WTC11 (cell line): Measurements from ENCODE around the gene ARHGAP18. TPM values are rescaled to one million over a fixed set of nuclear protein-coding genes. Genes with fewer than 3 reads are reported as not detected.

Source experiments
- ATAC-seq: fragments of 200-7000 bp; cut with Tn5 transposase; 2 replicates; pipeline ENCODE4 v1.10.0; 2021; ENCODE audit warnings: mild to moderate bottlenecking, moderate library complexity
- CTCF ChIA-PET: fragments of 300-600 bp; sonication (Branson Sonifier 250); formaldehyde crosslinking; loops from one replicate; lab custom pipeline; 2021; ENCODE audit warnings: antibody characterized with exemption; lab: Charles Lee
- POLR2A ChIA-PET: fragments of 350-600 bp; sonication (Branson Sonifier 250); formaldehyde crosslinking; loops from one replicate; lab custom pipeline; 2021; ENCODE audit warnings: antibody characterized with exemption; lab: Charles Lee
- DNase-seq: peaks from one replicate; pipeline ENCODE4 v3.0.0; 2021; ENCODE audit warnings: low spot score
- H3K27ac Mint-ChIP-seq: 2 replicates; pipeline ENCODE4 v1.8.0; 2021; ENCODE audit warnings: mixed read lengths
- H3K27me3 Mint-ChIP-seq: 2 replicates; pipeline ENCODE4 v1.8.0; 2021; ENCODE audit warnings: low read depth, mild to moderate bottlenecking, moderate library complexity, mixed read lengths
- H3K36me3 Mint-ChIP-seq: 2 replicates; pipeline ENCODE4 v1.8.0; 2021; ENCODE audit warnings: mixed read lengths
- H3K4me1 Mint-ChIP-seq: 2 replicates; pipeline ENCODE4 v1.8.0; 2022; ENCODE audit warnings: mixed read lengths
- H3K4me3 Mint-ChIP-seq: 2 replicates; pipeline ENCODE4 v1.8.0; 2021; ENCODE audit warnings: mild to moderate bottlenecking, moderate library complexity, mixed read lengths
- H3K9me3 Mint-ChIP-seq: 2 replicates; pipeline ENCODE4 v1.8.0; 2021; ENCODE audit warnings: mixed read lengths
- CBFB ChIP-seq: sonication (generic); formaldehyde crosslinking; IDR thresholded peaks from 2 replicates; pipeline ENCODE4 v1.8.1; 2022; ENCODE audit warnings: mild to moderate bottlenecking, low read depth, missing genetic modification reagents
- ESRRA ChIP-seq: sonication (generic); formaldehyde crosslinking; IDR thresholded peaks from 2 replicates; pipeline ENCODE4 v1.8.1; 2022; ENCODE audit warnings: mild to moderate bottlenecking, missing genetic modification reagents, borderline replicate concordance
- FOXP1 ChIP-seq: sonication (generic); formaldehyde crosslinking; IDR thresholded peaks from 2 replicates; pipeline ENCODE4 v1.8.0; 2022; ENCODE audit warnings: missing genetic modification reagents, mild to moderate bottlenecking, moderate library complexity, borderline replicate concordance
- MYBL2 ChIP-seq: sonication (generic); formaldehyde crosslinking; IDR thresholded peaks from 2 replicates; pipeline ENCODE4 v1.8.1; 2023; ENCODE audit warnings: mild to moderate bottlenecking, moderate library complexity, missing genetic modification reagents
- NFATC4 ChIP-seq: fragments of 250-450 bp; sonication (Bioruptor Pico); IDR thresholded peaks from 2 replicates; pipeline ENCODE4 v1.9.0; 2021; ENCODE audit warnings: mild to moderate bottlenecking
- NFE2L1 ChIP-seq: sonication (generic); formaldehyde crosslinking; IDR thresholded peaks from 2 replicates; pipeline ENCODE4 v1.8.1; 2023; ENCODE audit warnings: missing genetic modification reagents
- OVOL2 ChIP-seq: fragments of 250-450 bp; sonication (Bioruptor Pico); IDR thresholded peaks from 2 replicates; pipeline ENCODE4 v1.9.0; 2021; ENCODE audit warnings: mild to moderate bottlenecking, borderline replicate concordance
- TP53 ChIP-seq: sonication (generic); formaldehyde crosslinking; IDR thresholded peaks from 2 replicates; pipeline ENCODE4 v1.8.1; 2023; ENCODE audit warnings: mild to moderate bottlenecking, missing genetic modification reagents
- ZNF121 ChIP-seq: sonication (generic); formaldehyde crosslinking; IDR thresholded peaks from 2 replicates; pipeline ENCODE4 v1.8.0; 2023; ENCODE audit warnings: missing genetic modification reagents
- ZNF219 ChIP-seq: sonication (generic); formaldehyde crosslinking; IDR thresholded peaks from 2 replicates; pipeline ENCODE4 v1.8.0; 2023; ENCODE audit warnings: missing genetic modification reagents, mild to moderate bottlenecking, borderline replicate concordance
- ZNF416 ChIP-seq: fragments of 250-450 bp; sonication (Bioruptor Pico); IDR thresholded peaks from 2 replicates; pipeline ENCODE4 v1.9.0; 2021; ENCODE audit warnings: mild to moderate bottlenecking, inconsistent platforms
- ZNF423 ChIP-seq: fragments of 250-450 bp; sonication (Bioruptor Pico); IDR thresholded peaks from 2 replicates; pipeline ENCODE4 v2.1.2; 2022; ENCODE audit warnings: mild to moderate bottlenecking, moderate library complexity
- total RNA-seq: library from RNA; stranded (reverse); gene quantifications from 3 replicates; pipeline ENCODE4 v1.2.3, GENCODE V29; 2021
- TF ChIP-seq, protein P1 (sequence below): sonication (generic); formaldehyde crosslinking; IDR thresholded peaks from 2 replicates; pipeline ENCODE4 v1.8.0; 2022; ENCODE audit warnings: mild to moderate bottlenecking, missing genetic modification reagents
- TF ChIP-seq, protein P2 (sequence below): sonication (generic); formaldehyde crosslinking; IDR thresholded peaks from 2 replicates; pipeline ENCODE4 v1.8.1; 2023; ENCODE audit warnings: mild to moderate bottlenecking, missing genetic modification reagents
- TF ChIP-seq, protein P3 (sequence below): sonication (generic); formaldehyde crosslinking; conservative IDR thresholded peaks from 2 replicates; pipeline ENCODE4 v1.8.1; 2023; ENCODE audit warnings: mild to moderate bottlenecking, low read depth, missing genetic modification reagents, moderate library complexity
- TF ChIP-seq, protein P4 (sequence below): sonication (generic); formaldehyde crosslinking; IDR thresholded peaks from 2 replicates; pipeline ENCODE4 v1.8.1; 2022; ENCODE audit warnings: missing genetic modification reagents, borderline replicate concordance
- TF ChIP-seq, protein P5 (sequence below): sonication (generic); formaldehyde crosslinking; IDR thresholded peaks from 2 replicates; pipeline ENCODE4 v1.8.1; 2023; ENCODE audit warnings: mild to moderate bottlenecking, missing genetic modification reagents, moderate library complexity
- TF ChIP-seq, protein P6 (sequence below): fragments of 250-450 bp; sonication (Bioruptor Pico); IDR thresholded peaks from 2 replicates; pipeline ENCODE4 v1.9.0; 2021; ENCODE audit warnings: moderate library complexity, mild to moderate bottlenecking, inconsistent platforms, borderline replicate concordance
- TF ChIP-seq, protein P7 (sequence below): sonication (generic); formaldehyde crosslinking; IDR thresholded peaks from 2 replicates; pipeline ENCODE4 v1.8.0; 2023; ENCODE audit warnings: mild to moderate bottlenecking, missing genetic modification reagents
- TF ChIP-seq, protein P8 (sequence below): sonication (generic); formaldehyde crosslinking; IDR thresholded peaks from 2 replicates; pipeline ENCODE4 v1.8.0; 2022; ENCODE audit warnings: mild to moderate bottlenecking, missing genetic modification reagents
- TF ChIP-seq, protein P9 (sequence below): sonication (generic); formaldehyde crosslinking; IDR thresholded peaks from 2 replicates; pipeline ENCODE4 v1.8.1; 2023; ENCODE audit warnings: mild to moderate bottlenecking, missing genetic modification reagents

ARHGAP18 gene
- total RNA-seq, 1 experiment from 2014 or later, result 4.6 TPM

DNA sequence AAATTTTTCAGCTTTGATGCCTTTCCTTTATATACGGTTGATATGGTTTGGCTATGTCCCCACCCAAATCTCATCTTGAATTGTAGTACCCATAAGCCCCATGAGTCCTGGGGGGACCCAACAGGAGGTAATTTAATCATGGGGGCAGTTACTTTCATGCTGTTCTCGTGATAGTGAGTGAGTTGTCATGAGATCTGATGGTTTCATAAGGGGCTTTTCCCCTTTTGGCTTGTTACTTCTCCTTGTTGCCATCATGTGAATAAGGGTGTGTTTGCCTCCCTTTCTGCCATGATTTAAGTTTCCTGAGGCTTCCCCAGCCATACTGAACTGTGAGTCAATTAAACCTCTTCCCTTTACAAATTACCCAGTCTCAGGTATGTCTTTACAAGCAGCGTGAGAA is 66.8 kb downstream of the ARHGAP18 start (continued):
- TF ChIP-seq, protein P1, sequence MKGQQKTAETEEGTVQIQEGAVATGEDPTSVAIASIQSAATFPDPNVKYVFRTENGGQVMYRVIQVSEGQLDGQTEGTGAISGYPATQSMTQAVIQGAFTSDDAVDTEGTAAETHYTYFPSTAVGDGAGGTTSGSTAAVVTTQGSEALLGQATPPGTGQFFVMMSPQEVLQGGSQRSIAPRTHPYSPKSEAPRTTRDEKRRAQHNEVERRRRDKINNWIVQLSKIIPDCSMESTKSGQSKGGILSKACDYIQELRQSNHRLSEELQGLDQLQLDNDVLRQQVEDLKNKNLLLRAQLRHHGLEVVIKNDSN, result no peak
- TF ChIP-seq ZNF423, result no peak
- TF ChIP-seq, protein P2, sequence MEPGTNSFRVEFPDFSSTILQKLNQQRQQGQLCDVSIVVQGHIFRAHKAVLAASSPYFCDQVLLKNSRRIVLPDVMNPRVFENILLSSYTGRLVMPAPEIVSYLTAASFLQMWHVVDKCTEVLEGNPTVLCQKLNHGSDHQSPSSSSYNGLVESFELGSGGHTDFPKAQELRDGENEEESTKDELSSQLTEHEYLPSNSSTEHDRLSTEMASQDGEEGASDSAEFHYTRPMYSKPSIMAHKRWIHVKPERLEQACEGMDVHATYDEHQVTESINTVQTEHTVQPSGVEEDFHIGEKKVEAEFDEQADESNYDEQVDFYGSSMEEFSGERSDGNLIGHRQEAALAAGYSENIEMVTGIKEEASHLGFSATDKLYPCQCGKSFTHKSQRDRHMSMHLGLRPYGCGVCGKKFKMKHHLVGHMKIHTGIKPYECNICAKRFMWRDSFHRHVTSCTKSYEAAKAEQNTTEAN (CRISPR knock-in tag), result no peak
- no peak for TF ChIP-seq ZNF219 (CRISPR knock-in tag)
- TF ChIP-seq ZNF416, result no peak
- TF ChIP-seq NFATC4 (CRISPR knock-in tag), result no peak
- TF ChIP-seq, protein P3, sequence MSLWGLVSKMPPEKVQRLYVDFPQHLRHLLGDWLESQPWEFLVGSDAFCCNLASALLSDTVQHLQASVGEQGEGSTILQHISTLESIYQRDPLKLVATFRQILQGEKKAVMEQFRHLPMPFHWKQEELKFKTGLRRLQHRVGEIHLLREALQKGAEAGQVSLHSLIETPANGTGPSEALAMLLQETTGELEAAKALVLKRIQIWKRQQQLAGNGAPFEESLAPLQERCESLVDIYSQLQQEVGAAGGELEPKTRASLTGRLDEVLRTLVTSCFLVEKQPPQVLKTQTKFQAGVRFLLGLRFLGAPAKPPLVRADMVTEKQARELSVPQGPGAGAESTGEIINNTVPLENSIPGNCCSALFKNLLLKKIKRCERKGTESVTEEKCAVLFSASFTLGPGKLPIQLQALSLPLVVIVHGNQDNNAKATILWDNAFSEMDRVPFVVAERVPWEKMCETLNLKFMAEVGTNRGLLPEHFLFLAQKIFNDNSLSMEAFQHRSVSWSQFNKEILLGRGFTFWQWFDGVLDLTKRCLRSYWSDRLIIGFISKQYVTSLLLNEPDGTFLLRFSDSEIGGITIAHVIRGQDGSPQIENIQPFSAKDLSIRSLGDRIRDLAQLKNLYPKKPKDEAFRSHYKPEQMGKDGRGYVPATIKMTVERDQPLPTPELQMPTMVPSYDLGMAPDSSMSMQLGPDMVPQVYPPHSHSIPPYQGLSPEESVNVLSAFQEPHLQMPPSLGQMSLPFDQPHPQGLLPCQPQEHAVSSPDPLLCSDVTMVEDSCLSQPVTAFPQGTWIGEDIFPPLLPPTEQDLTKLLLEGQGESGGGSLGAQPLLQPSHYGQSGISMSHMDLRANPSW (CRISPR knock-in tag), result no peak
- TF ChIP-seq TP53, result no peak
- TF ChIP-seq, protein P4, sequence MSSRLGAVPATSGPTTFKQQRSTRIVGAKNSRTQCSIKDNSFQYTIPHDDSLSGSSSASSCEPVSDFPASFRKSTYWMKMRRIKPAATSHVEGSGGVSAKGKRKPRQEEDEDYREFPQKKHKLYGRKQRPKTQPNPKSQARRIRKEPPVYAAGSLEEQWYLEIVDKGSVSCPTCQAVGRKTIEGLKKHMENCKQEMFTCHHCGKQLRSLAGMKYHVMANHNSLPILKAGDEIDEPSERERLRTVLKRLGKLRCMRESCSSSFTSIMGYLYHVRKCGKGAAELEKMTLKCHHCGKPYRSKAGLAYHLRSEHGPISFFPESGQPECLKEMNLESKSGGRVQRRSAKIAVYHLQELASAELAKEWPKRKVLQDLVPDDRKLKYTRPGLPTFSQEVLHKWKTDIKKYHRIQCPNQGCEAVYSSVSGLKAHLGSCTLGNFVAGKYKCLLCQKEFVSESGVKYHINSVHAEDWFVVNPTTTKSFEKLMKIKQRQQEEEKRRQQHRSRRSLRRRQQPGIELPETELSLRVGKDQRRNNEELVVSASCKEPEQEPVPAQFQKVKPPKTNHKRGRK (CRISPR knock-in tag), result no peak
- TF ChIP-seq, protein P5, sequence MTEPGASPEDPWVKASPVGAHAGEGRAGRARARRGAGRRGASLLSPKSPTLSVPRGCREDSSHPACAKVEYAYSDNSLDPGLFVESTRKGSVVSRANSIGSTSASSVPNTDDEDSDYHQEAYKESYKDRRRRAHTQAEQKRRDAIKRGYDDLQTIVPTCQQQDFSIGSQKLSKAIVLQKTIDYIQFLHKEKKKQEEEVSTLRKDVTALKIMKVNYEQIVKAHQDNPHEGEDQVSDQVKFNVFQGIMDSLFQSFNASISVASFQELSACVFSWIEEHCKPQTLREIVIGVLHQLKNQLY, result no peak
- no peak for TF ChIP-seq CBFB (CRISPR knock-in tag)

DNA sequence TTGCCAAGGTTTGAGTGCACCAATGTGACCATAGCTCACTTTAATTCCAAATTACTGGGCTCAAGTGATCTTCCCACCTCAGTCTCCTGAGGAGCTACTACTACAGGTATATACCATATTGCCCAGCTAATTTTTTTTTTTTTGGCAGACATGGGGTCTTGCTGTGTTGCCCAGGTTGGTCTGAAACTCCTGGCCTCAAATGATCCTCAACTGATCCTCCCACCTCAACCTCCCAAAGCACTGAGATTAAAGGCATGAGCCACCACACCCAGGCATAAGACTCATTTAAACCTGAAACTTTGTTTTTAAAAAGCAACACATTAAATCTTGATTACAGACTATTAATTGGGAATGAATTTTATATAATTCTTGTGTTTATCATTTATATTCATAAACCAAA is 67.7 kb downstream of the ARHGAP18 start:
- peaks cover 51% of the 10 kb centered on the region for H3K4me1 Mint-ChIP-seq
- H3K9me3 Mint-ChIP-seq, result no peaks in the 10 kb centered on the region
- H3K27me3 Mint-ChIP-seq, result no peaks in the 10 kb centered on the region
- no peak for ATAC-seq
- POLR2A ChIA-PET, result no interaction called here
- H3K4me3 Mint-ChIP-seq, result no peak overlapping the region
- CTCF ChIA-PET, result no interaction called here
- TF ChIP-seq ZNF121 (CRISPR knock-in tag), result 0 out of 2 replicates have a peak, but pooled peaks have one; percentile 30
- TF ChIP-seq, protein P6, sequence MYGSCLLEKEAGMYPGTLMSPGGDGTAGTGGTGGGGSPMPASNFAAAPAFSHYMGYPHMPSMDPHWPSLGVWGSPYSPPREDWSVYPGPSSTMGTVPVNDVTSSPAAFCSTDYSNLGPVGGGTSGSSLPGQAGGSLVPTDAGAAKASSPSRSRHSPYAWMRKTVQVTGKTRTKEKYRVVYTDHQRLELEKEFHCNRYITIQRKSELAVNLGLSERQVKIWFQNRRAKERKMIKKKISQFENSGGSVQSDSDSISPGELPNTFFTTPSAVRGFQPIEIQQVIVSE (CRISPR knock-in tag), result no peak
- TF ChIP-seq, all 79 proteins: peak for 1
- Mint-ChIP-seq H3K27ac (no peak overlapping the region), H3K36me3 (no peaks in the 10 kb centered on the region)
- no peak for DNase-seq

DNA sequence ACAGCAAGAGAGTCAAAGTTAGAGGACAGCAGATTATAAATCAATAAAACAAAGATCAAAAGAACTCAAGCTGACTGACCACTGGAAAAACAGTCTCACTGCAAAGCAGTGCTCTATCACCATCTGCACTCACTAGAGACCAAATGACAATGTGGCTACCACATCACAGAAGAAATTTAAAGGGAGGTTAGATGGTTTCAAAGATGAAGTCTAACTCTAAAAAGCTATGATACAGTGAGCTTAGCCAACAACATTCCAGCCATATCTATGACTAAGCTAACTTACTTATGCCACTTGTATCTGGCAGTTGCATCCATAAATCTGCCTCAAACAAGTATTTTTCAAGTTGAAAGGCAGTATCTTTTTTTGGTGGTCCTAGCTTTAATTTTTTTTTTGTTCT is 68.6 kb downstream of the ARHGAP18 start:
- POLR2A ChIA-PET, result no interaction called here
- peaks cover 47% of the 10 kb centered on the region for H3K4me1 Mint-ChIP-seq
- no peak overlapping the region for H3K27ac Mint-ChIP-seq
- TF ChIP-seq OVOL2, result no peak
- TF ChIP-seq MYBL2, result no peak
- TF ChIP-seq, protein P7, sequence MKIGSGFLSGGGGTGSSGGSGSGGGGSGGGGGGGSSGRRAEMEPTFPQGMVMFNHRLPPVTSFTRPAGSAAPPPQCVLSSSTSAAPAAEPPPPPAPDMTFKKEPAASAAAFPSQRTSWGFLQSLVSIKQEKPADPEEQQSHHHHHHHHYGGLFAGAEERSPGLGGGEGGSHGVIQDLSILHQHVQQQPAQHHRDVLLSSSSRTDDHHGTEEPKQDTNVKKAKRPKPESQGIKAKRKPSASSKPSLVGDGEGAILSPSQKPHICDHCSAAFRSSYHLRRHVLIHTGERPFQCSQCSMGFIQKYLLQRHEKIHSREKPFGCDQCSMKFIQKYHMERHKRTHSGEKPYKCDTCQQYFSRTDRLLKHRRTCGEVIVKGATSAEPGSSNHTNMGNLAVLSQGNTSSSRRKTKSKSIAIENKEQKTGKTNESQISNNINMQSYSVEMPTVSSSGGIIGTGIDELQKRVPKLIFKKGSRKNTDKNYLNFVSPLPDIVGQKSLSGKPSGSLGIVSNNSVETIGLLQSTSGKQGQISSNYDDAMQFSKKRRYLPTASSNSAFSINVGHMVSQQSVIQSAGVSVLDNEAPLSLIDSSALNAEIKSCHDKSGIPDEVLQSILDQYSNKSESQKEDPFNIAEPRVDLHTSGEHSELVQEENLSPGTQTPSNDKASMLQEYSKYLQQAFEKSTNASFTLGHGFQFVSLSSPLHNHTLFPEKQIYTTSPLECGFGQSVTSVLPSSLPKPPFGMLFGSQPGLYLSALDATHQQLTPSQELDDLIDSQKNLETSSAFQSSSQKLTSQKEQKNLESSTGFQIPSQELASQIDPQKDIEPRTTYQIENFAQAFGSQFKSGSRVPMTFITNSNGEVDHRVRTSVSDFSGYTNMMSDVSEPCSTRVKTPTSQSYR, result no peak
- no peak for TF ChIP-seq ESRRA (CRISPR knock-in tag)
- TF ChIP-seq FOXP1 (CRISPR knock-in tag), result no peak
- TF ChIP-seq, protein P8, sequence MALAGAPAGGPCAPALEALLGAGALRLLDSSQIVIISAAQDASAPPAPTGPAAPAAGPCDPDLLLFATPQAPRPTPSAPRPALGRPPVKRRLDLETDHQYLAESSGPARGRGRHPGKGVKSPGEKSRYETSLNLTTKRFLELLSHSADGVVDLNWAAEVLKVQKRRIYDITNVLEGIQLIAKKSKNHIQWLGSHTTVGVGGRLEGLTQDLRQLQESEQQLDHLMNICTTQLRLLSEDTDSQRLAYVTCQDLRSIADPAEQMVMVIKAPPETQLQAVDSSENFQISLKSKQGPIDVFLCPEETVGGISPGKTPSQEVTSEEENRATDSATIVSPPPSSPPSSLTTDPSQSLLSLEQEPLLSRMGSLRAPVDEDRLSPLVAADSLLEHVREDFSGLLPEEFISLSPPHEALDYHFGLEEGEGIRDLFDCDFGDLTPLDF (CRISPR knock-in tag), result no peak
- TF ChIP-seq, protein P9, sequence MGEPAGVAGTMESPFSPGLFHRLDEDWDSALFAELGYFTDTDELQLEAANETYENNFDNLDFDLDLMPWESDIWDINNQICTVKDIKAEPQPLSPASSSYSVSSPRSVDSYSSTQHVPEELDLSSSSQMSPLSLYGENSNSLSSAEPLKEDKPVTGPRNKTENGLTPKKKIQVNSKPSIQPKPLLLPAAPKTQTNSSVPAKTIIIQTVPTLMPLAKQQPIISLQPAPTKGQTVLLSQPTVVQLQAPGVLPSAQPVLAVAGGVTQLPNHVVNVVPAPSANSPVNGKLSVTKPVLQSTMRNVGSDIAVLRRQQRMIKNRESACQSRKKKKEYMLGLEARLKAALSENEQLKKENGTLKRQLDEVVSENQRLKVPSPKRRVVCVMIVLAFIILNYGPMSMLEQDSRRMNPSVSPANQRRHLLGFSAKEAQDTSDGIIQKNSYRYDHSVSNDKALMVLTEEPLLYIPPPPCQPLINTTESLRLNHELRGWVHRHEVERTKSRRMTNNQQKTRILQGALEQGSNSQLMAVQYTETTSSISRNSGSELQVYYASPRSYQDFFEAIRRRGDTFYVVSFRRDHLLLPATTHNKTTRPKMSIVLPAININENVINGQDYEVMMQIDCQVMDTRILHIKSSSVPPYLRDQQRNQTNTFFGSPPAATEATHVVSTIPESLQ (CRISPR knock-in tag), result no peak
- TF ChIP-seq NFE2L1 (CRISPR knock-in tag), result no peak

More for the DNA sequence above, 68.6 kb downstream of the ARHGAP18 start:
- H3K9me3 Mint-ChIP-seq, result no peaks in the 10 kb centered on the region
- H3K27me3 Mint-ChIP-seq, result no peaks in the 10 kb centered on the region
- CTCF ChIA-PET, result interaction anchor here (0.7 kb wide), 1 partner anchor 9 kb away, joined by 4 read pairs; no protein-coding TSS in a partner anchor
- ATAC-seq (no peak), DNase-seq (no peak)
- H3K36me3 Mint-ChIP-seq, result no peaks in the 10 kb centered on the region
- H3K4me3 Mint-ChIP-seq, result no peak overlapping the region
